ENCODE results near the gene PRCC.

Gene PRCC

GRCh38 chr1:156742801-156743200 lies 24.5 kb upstream of the PRCC start:
- Histone ChIP-seq H3K27me3 (no peaks in the 10 kb centered on the region), H3K9me3 (no peaks in the 10 kb centered on the region), H3K4me1 (peaks cover 0 to 51% (median 35%) of the 10 kb centered on the region in 4 donors), H3K4me3 (no peak overlapping the region), H3K36me3 (peaks cover 16 to 39% (median 32%) of the 10 kb centered on the region in 3 donors), H3K27ac (no peak overlapping the region)
- no peak for TF ChIP-seq CTCF (IDR thresholded peaks at IDR 0.05)
- intact Hi-C loops (cut with DNase I; ENCODE audit: low total_unique reads), result no loop called here
- no peak for DNase-seq

- H3K4me1 ChIP-seq, result peaks cover 0 to 59% (median 43%) of the 10 kb centered on the region in 4 donors
- TF ChIP-seq CTCF (IDR thresholded peaks at IDR 0.05), result no peak
- no peak overlapping the region for H3K4me3 ChIP-seq
- no peak for DNase-seq
- peak overlapping the region in 1 of 2 donors; percentile 4 for H3K27ac ChIP-seq
- H3K27me3 ChIP-seq, result no peaks in the 10 kb centered on the region
- no peaks in the 10 kb centered on the region for H3K9me3 ChIP-seq
- intact Hi-C loops (cut with DNase I; ENCODE audit: low total_unique reads), result no loop called here
- H3K36me3 ChIP-seq, result peaks cover 16 to 34% (median 32%) of the 10 kb centered on the region in 3 donors
Measured at GRCh38 chr1:156743367-156744302, 23.7 kb upstream of the PRCC start.

- no peak for TF ChIP-seq CTCF (IDR thresholded peaks at IDR 0.05)
- Histone ChIP-seq H3K36me3 (peaks cover 16 to 34% (median 32%) of the 10 kb centered on the region in 3 donors), H3K4me3 (no peak overlapping the region), H3K4me1 (peaks cover 0 to 66% (median 50%) of the 10 kb centered on the region in 4 donors), H3K9me3 (no peaks in the 10 kb centered on the region), H3K27ac (peak overlapping the region; percentile 98 to 99), H3K27me3 (no peaks in the 10 kb centered on the region)
- no peak for DNase-seq
- intact Hi-C loops (cut with DNase I; ENCODE audit: low total_unique reads), result no loop called here
Measured at GRCh38 chr1:156744344-156744743, 23.0 kb upstream of the PRCC start.

GRCh38 chr1:156744786-156745419 lies 22.4 kb upstream of the PRCC start:
- Histone ChIP-seq H3K9me3 (no peaks in the 10 kb centered on the region), H3K36me3 (peaks cover 16 to 34% (median 32%) of the 10 kb centered on the region in 3 donors), H3K27me3 (no peaks in the 10 kb centered on the region), H3K4me3 (no peak overlapping the region), H3K4me1 (peaks cover 0 to 69% (median 55%) of the 10 kb centered on the region in 4 donors), H3K27ac (peak overlapping the region; percentile 98 to 99)
- intact Hi-C loops (cut with DNase I; ENCODE audit: low total_unique reads), result no loop called here
- no peak for TF ChIP-seq CTCF (IDR thresholded peaks at IDR 0.05)
- no peak for DNase-seq

GRCh38 chr1:156745881-156746280 lies 21.5 kb upstream of the PRCC start:
- DNase-seq, result no peak
- peak overlapping the region; percentile 82 to 91 for H3K4me3 ChIP-seq

More at GRCh38 chr1:156745881-156746280, 21.5 kb upstream of the PRCC start:
- intact Hi-C loops (cut with DNase I; ENCODE audit: low total_unique reads), result no loop called here
- no peaks in the 10 kb centered on the region for H3K27me3 ChIP-seq
- peaks cover 16 to 34% (median 32%) of the 10 kb centered on the region in 3 donors for H3K36me3 ChIP-seq
- H3K4me1 ChIP-seq, result peaks cover 0 to 66% (median 52%) of the 10 kb centered on the region in 4 donors
- peak overlapping the region; percentile 98 to 99 for H3K27ac ChIP-seq
- no peaks in the 10 kb centered on the region for H3K9me3 ChIP-seq
- TF ChIP-seq CTCF (IDR thresholded peaks at IDR 0.05), result no peak

Measured in tibial artery (tissue), 4 donors.